ENCODE data around the gene THAP12.
A peak's percentile ranks its signal among the peaks of the same experiment; 100 is the strongest.

Gene THAP12

GRCh38 chr11:76317296-76317695 lies 63.6 kb downstream of the THAP12 start:
- Histone ChIP-seq H3K27me3 (ENCODE audit: insufficient read depth, low read length, poor library complexity, severe bottlenecking) (no peaks in the 10 kb centered on the region), H3K79me2 (ENCODE audit: insufficient read depth, low read length) (no peaks in the 10 kb centered on the region), H3K4me2 (ENCODE audit: low read depth, low read length, poor library complexity, severe bottlenecking) (no peak overlapping the region), H3K4me3 (ENCODE audit: low read length, poor library complexity, severe bottlenecking) (no peak overlapping the region), H2AFZ (ENCODE audit: low read length) (no peak overlapping the region), H3K9me3 (ENCODE audit: insufficient read depth, low read depth, low read length) (no peaks in the 10 kb centered on the region), H4K20me1 (ENCODE audit: insufficient read depth, low read length, poor library complexity, severe bottlenecking) (no peaks in the 10 kb centered on the region), H3K9me2 (replicated peaks; ENCODE audit: low read depth, low read length) (no peaks in the 10 kb centered on the region), H3K4me1 (ENCODE audit: insufficient read depth, low read length, poor library complexity, severe bottlenecking) (peaks cover 7% of the 10 kb centered on the region), H3K9ac (ENCODE audit: low read depth, low read length, poor library complexity, severe bottlenecking) (no peak overlapping the region), H3K36me3 (ENCODE audit: insufficient read depth, low read length) (no peaks in the 10 kb centered on the region), H3F3A (ENCODE audit: low read depth) (no peaks in the 10 kb centered on the region)
- TF ChIP-seq CTCF (conservative IDR thresholded peaks at IDR 0.05; ENCODE audit: low read length) = no peak
- TF ChIP-seq EZH2phosphoT487 (IDR thresholded peaks at IDR 0.05; ENCODE audit: borderline replicate concordance) = no peak

GRCh38 chr11:76316726-76317125 lies 64.2 kb downstream of the THAP12 start:
- Histone ChIP-seq H3K36me3 (ENCODE audit: insufficient read depth, low read length) (no peaks in the 10 kb centered on the region), H3K9ac (ENCODE audit: low read depth, low read length, poor library complexity, severe bottlenecking) (no peak overlapping the region), H3K9me2 (replicated peaks; ENCODE audit: low read depth, low read length) (no peaks in the 10 kb centered on the region), H3K4me3 (ENCODE audit: low read length, poor library complexity, severe bottlenecking) (no peak overlapping the region), H2AFZ (ENCODE audit: low read length) (no peak overlapping the region), H4K20me1 (ENCODE audit: insufficient read depth, low read length, poor library complexity, severe bottlenecking) (no peaks in the 10 kb centered on the region), H3K27me3 (ENCODE audit: insufficient read depth, low read length, poor library complexity, severe bottlenecking) (no peaks in the 10 kb centered on the region), H3K4me1 (ENCODE audit: insufficient read depth, low read length, poor library complexity, severe bottlenecking) (peaks cover 7% of the 10 kb centered on the region), H3F3A (ENCODE audit: low read depth) (no peaks in the 10 kb centered on the region), H3K79me2 (ENCODE audit: insufficient read depth, low read length) (no peaks in the 10 kb centered on the region), H3K9me3 (ENCODE audit: insufficient read depth, low read depth, low read length) (no peaks in the 10 kb centered on the region), H3K4me2 (ENCODE audit: low read depth, low read length, poor library complexity, severe bottlenecking) (no peak overlapping the region)
- TF ChIP-seq CTCF (conservative IDR thresholded peaks at IDR 0.05; ENCODE audit: low read length) (no peak), EZH2phosphoT487 (IDR thresholded peaks at IDR 0.05; ENCODE audit: borderline replicate concordance) (no peak)

- Histone ChIP-seq H3K9me2 (replicated peaks; ENCODE audit: low read depth, low read length) (no peaks in the 10 kb centered on the region), H4K20me1 (ENCODE audit: insufficient read depth, low read length, poor library complexity, severe bottlenecking) (no peaks in the 10 kb centered on the region), H3K9me3 (ENCODE audit: insufficient read depth, low read depth, low read length) (no peaks in the 10 kb centered on the region), H3K9ac (ENCODE audit: low read depth, low read length, poor library complexity, severe bottlenecking) (peak overlapping the region; percentile 24), H3K4me3 (ENCODE audit: low read length, poor library complexity, severe bottlenecking) (no peak overlapping the region), H3K27me3 (ENCODE audit: insufficient read depth, low read length, poor library complexity, severe bottlenecking) (no peaks in the 10 kb centered on the region), H3K4me1 (ENCODE audit: insufficient read depth, low read length, poor library complexity, severe bottlenecking) (peaks cover 7% of the 10 kb centered on the region), H2AFZ (ENCODE audit: low read length) (no peak overlapping the region), H3K4me2 (ENCODE audit: low read depth, low read length, poor library complexity, severe bottlenecking) (no peak overlapping the region), H3K79me2 (ENCODE audit: insufficient read depth, low read length) (no peaks in the 10 kb centered on the region), H3F3A (ENCODE audit: low read depth) (no peaks in the 10 kb centered on the region), H3K36me3 (ENCODE audit: insufficient read depth, low read length) (no peaks in the 10 kb centered on the region)
- TF ChIP-seq EZH2phosphoT487 (IDR thresholded peaks at IDR 0.05; ENCODE audit: borderline replicate concordance) = no peak
- TF ChIP-seq CTCF (conservative IDR thresholded peaks at IDR 0.05; ENCODE audit: low read length) = no peak
These were observed 65.6 kb downstream of the THAP12 start for GRCh38 chr11:76315182-76315853.
